Breast epithelium (tissue), 3 donors: ENCODE data around the gene F10.

Experiments
- CTCF ChIP-seq, 3 donors: fragments of 450-650 bp; IDR thresholded peaks; one replicate each; pipeline ENCODE4 v1.5.1; 2016 to 2017; ENCODE audit warnings: antibody characterized with exemption in 3 of 3, mild to moderate bottlenecking in 3 of 3, moderate library complexity in 3 of 3
- POLR2A ChIP-seq: fragments of 450-650 bp; IDR thresholded peaks from one replicate; pipeline ENCODE4 v1.6.1; 2016; ENCODE audit warnings: antibody characterized with exemption, mild to moderate bottlenecking, moderate library complexity

GRCh38 chr13:113090415-113090770, 32.2 kb upstream of the F10 start:
- no peak for TF ChIP-seq CTCF (IDR thresholded peaks at IDR 0.05)
- no peak for TF ChIP-seq POLR2A
